OCI-LY3 (cell line): ENCODE measurements around the gene RAB25.

ENCODE experiments used
- CTCF ChIP-seq: fragments of 200-600, 300-600 bp; sonication (generic); IDR thresholded peaks from 2 replicates; pipeline ENCODE4 v1.5.1; 2014; ENCODE audit warnings: antibody characterized with exemption, low read length, low read depth
- EZH2phosphoT487 ChIP-seq: fragments of 200-600 bp; shearing (Covaris generic); IDR thresholded peaks from 2 replicates; pipeline ENCODE4 v1.6.1; 2018; ENCODE audit warnings: antibody characterized with exemption, mixed run types, low read depth

- TF ChIP-seq CTCF (no peak), EZH2phosphoT487 (no peak)
These were observed 43.3 kb downstream of the RAB25 start for GRCh38 chr1:156104065-156104810.
